K562 (cell line): Measurements from ENCODE around the gene SAFB. TPM values are rescaled to one million over a fixed set of nuclear protein-coding genes. Genes with fewer than 3 reads are reported as not detected.
A peak's percentile ranks its signal among the peaks of the same experiment; 100 is the strongest.

ENCODE experiments used
- CTBP1 ChIP-seq: fragments of 450-650 bp; IDR thresholded peaks from 2 replicates; pipeline ENCODE4 v1.6.1; 2016; ENCODE audit warnings: borderline replicate concordance
- FIP1L1 ChIP-seq: fragments of 200-400 bp; formaldehyde crosslinking; IDR thresholded peaks from 2 replicates; pipeline ENCODE4 v1.6.1; 2018; ENCODE audit warnings: mild to moderate bottlenecking, low read depth, low read length; ENCODE audit not compliant: poor library complexity, severe bottlenecking
- GABPA ChIP-seq: fragments of 200-800 bp; sonication (Bioruptor generic); conservative IDR thresholded peaks from 2 replicates; pipeline ENCODE4 v1.6.1; 2016; ENCODE audit warnings: low read depth, missing genetic modification characterization, missing compliant biosample characterization
- MCM5 ChIP-seq: fragments of 450-650 bp; IDR thresholded peaks from 2 replicates; pipeline ENCODE4 v1.6.1; 2016; ENCODE audit warnings: low read depth
- MEF2A ChIP-seq: IDR thresholded peaks from 2 replicates; pipeline ENCODE4 v1.6.1; 2011; ENCODE audit warnings: low read depth, mild to moderate bottlenecking, low read length, moderate library complexity; ENCODE audit not compliant: control insufficient read depth
- MYC ChIP-seq, 2 experiments: fragments of 250-450 bp in 1 of 2; sonication (Bioruptor Pico) in 1 of 2; IDR thresholded peaks; 2 replicates each; pipeline versions ENCODE4 v1.5.1 to v1.6.1; 2012 to 2021; ENCODE audit warnings: low read depth in 2 of 2, borderline replicate concordance in 1 of 2, improper control_type of control experiment in 1 of 2, low read length in 1 of 2, mild to moderate bottlenecking in 1 of 2, moderate library complexity in 1 of 2
- NFXL1 ChIP-seq: fragments of 450-650 bp; formaldehyde crosslinking; IDR thresholded peaks from 2 replicates; pipeline ENCODE4 v1.4.0; 2021; ENCODE audit warnings: mild to moderate bottlenecking
- SIN3A ChIP-seq, 2 experiments: fragments of 150-350 bp in 1 of 2; IDR thresholded peaks; 2 replicates each; pipeline ENCODE4 v1.6.1; 2011 to 2016; ENCODE audit warnings: borderline replicate concordance in 2 of 2, low read depth in 2 of 2, low read length in 2 of 2, mild to moderate bottlenecking in 2 of 2, moderate library complexity in 2 of 2; ENCODE audit not compliant: control insufficient read depth in 1 of 2
- SNIP1 ChIP-seq: fragments of 450-650 bp; IDR thresholded peaks from 2 replicates; pipeline ENCODE4 v1.7.1; 2017; ENCODE audit warnings: low read depth, mild to moderate bottlenecking
- SP1 ChIP-seq: sonication (generic); formaldehyde crosslinking; IDR thresholded peaks from 2 replicates; pipeline ENCODE4 v1.8.1; 2022; ENCODE audit warnings: mild to moderate bottlenecking, missing genetic modification reagents
- STAT5B ChIP-seq: fragments of 250-450 bp; sonication (Bioruptor Pico); IDR thresholded peaks from 2 replicates; pipeline ENCODE4 v1.8.0; 2021; ENCODE audit warnings: mild to moderate bottlenecking, inconsistent platforms
- ZFX ChIP-seq: sonication (generic); formaldehyde crosslinking; IDR thresholded peaks from 2 replicates; pipeline ENCODE4 v1.8.0; 2022; ENCODE audit warnings: mild to moderate bottlenecking, missing genetic modification reagents, moderate library complexity
- ZNF668 ChIP-seq: fragments of 250-450 bp; sonication (Bioruptor Pico); IDR thresholded peaks from 2 replicates; pipeline ENCODE4 v1.8.0; 2022; ENCODE audit warnings: mild to moderate bottlenecking, inconsistent platforms
- polyA plus RNA-seq, 8 experiments: library from polyadenylated mRNA; depleted of rRNA in 4 of 8; stranded (reverse) in 5 of 8; unstranded in 3 of 8; fragments of >200 nt; fragmentation: Nextera tagmentation in 2 of 8; fragmentation: Illumina TruSeq in 1 of 8; extraction: Ambion mirVana in 2 of 8; extraction: Trizol in 1 of 8; gene quantifications; 2 replicates each; pipeline versions ENCODE4 v1.2.1 to v1.2.3, GENCODE V29; 2011 to 2014; ENCODE audit warnings: inconsistent platforms in 1 of 8, missing spikeins in 1 of 8
- total RNA-seq, 7 experiments: library from RNA; depleted of rRNA in 6 of 7; stranded (reverse); fragments of >200 nt in 6 of 7; fragmentation: Illumina TruSeq in 2 of 7; extraction: Trizol in 2 of 7; gene quantifications; 2 replicates each; pipeline versions ENCODE4 v1.2.1 to v1.2.3, GENCODE V29; 2011 to 2021; ENCODE audit warnings: low replicate concordance in 1 of 7
- TF ChIP-seq, protein P1 (sequence below): IDR thresholded peaks from 3 replicates; pipeline ENCODE4 v1.6.1; 2011; ENCODE audit warnings: borderline replicate concordance, mild to moderate bottlenecking; ENCODE audit not compliant: insufficient read length, insufficient read depth
- TF ChIP-seq, protein P2 (sequence below), 2 experiments: IDR thresholded peaks; 2 replicates each; pipeline ENCODE4 v1.6.1; 2011; ENCODE audit warnings: borderline replicate concordance in 1 of 2, control low read depth in 1 of 2, low read depth in 1 of 2, low read length in 1 of 2, mild to moderate bottlenecking in 1 of 2, mixed read lengths in 1 of 2, moderate library complexity in 1 of 2; ENCODE audit not compliant: insufficient read depth in 1 of 2, insufficient read length in 1 of 2, poor library complexity in 1 of 2, severe bottlenecking in 1 of 2; ENCODE audit errors: extremely low read depth in 1 of 2

The SAFB gene
- total and polyA plus RNA-seq, 9 of the 15 experiments (the other 6 are each of a cell fraction or from before 2014, with no cell fraction given), result 1.1 to 151 (median 83.1) TPM

DNA sequence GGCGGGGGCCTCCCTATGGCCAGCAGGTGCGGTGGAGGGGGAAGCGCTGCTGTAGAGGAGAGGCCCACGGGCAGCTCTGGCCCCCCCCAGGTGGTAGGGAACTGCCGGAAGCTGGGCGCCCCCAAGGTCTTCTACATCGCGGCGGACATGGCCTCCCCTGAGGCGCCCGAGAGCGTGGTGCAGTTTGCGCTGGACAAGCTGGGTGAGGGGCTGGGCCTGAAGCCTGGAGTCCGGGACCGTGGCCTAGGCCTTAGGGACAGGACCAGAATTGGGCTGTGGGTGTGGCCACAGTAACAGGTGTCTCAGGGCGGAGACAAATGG lies 63.4 kb downstream of the SAFB start (continued):
- TF ChIP-seq GABPA (tag) (no peak), STAT5B (CRISPR knock-in tag) (no peak), CTBP1 (no peak), MCM5 (no peak), MEF2A (no peak), ZNF668 (no peak), SP1 (CRISPR knock-in tag) (no peak), MYC (IDR thresholded peaks at IDR 0.05; ENCODE audit: low read depth, low read length) (no peak), MYC (CRISPR knock-in tag; IDR thresholded peaks at IDR 0.05; ENCODE audit: borderline replicate concordance, low read depth) (no peak), SNIP1 (no peak), SIN3A (IDR thresholded peaks at IDR 0.05; ENCODE audit: borderline replicate concordance in 2 of 2, control insufficient read depth in 1 of 2, low read depth in 2 of 2, low read length in 2 of 2) (0 out of 4 replicates have a peak, but pooled peaks of 1 of the 2 experiments have one; percentile 26), ZFX (CRISPR knock-in tag) (peak; percentile 62; the same call in 1 of the 2 replicates), FIP1L1 (no peak), NFXL1 (no peak)
- TF ChIP-seq, protein P1, sequence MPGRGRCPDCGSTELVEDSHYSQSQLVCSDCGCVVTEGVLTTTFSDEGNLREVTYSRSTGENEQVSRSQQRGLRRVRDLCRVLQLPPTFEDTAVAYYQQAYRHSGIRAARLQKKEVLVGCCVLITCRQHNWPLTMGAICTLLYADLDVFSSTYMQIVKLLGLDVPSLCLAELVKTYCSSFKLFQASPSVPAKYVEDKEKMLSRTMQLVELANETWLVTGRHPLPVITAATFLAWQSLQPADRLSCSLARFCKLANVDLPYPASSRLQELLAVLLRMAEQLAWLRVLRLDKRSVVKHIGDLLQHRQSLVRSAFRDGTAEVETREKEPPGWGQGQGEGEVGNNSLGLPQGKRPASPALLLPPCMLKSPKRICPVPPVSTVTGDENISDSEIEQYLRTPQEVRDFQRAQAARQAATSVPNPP, result no peak
- TF ChIP-seq, protein P2, sequence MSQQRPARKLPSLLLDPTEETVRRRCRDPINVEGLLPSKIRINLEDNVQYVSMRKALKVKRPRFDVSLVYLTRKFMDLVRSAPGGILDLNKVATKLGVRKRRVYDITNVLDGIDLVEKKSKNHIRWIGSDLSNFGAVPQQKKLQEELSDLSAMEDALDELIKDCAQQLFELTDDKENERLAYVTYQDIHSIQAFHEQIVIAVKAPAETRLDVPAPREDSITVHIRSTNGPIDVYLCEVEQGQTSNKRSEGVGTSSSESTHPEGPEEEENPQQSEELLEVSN (IDR thresholded peaks at IDR 0.05; ENCODE audit: borderline replicate concordance in 1 of 2, extremely low read depth in 1 of 2, insufficient read depth in 1 of 2, insufficient read length in 1 of 2, low read depth in 1 of 2, low read length in 1 of 2, poor library complexity in 1 of 2, severe bottlenecking in 1 of 2), result no peak
